WI38 (cell line): ENCODE data around the gene B4GALT6.

ENCODE experiments used
- H3K4me3 ChIP-seq: 2 replicates; pipeline ENCODE4 v1.5.1; 2011; ENCODE audit warnings: low read depth, mild to moderate bottlenecking, control low read depth, low read length
- CTCF ChIP-seq: IDR thresholded peaks from 2 replicates; pipeline ENCODE4 v1.5.1; 2012; ENCODE audit warnings: low read depth, mild to moderate bottlenecking, control low read depth, low read length

The B4GALT6 gene

DNA sequence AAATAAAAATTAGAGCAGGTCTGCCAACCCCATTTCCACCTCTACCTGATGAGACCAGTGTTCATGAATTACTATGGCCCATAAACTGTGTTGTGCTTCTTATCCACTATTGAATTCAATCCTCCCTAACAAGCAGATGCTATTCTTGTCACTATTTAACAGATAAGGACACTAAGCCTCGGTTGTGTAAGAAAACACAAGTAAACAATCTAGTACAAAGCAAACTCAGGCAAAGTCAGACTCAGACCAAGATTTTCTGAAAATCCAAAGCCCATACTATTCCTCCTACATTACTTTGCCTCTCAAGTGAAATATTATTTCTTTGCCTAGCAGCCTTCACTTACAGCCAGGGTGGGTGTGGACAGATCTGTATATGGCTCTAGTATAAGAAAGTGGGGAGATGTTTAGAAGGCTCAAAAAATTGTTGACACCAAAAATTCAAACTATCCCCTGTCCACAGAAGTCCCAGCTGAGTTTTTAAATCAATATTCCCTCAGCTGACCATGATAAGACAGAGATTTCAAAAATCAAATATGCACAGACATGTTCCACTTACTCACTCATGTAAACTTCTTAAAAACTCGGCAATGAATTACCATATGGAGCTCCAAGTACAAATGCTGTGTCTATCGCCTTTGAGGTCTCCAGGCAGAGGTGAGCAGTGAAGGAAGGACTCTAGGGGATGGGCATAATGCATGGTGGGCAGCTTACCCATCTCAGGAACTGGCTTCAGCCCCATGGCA, 108.7 kb downstream of the B4GALT6 start:
- TF ChIP-seq CTCF: no peak
- H3K4me3 ChIP-seq: no peak overlapping the region

- H3K4me3 ChIP-seq: no peak overlapping the region
- TF ChIP-seq CTCF: no peak
Measured at GRCh38 chr18:31574359-31574758, 110.0 kb downstream of the B4GALT6 start.
